ENCODE data around the gene KMT2E.

The KMT2E gene

DNA sequence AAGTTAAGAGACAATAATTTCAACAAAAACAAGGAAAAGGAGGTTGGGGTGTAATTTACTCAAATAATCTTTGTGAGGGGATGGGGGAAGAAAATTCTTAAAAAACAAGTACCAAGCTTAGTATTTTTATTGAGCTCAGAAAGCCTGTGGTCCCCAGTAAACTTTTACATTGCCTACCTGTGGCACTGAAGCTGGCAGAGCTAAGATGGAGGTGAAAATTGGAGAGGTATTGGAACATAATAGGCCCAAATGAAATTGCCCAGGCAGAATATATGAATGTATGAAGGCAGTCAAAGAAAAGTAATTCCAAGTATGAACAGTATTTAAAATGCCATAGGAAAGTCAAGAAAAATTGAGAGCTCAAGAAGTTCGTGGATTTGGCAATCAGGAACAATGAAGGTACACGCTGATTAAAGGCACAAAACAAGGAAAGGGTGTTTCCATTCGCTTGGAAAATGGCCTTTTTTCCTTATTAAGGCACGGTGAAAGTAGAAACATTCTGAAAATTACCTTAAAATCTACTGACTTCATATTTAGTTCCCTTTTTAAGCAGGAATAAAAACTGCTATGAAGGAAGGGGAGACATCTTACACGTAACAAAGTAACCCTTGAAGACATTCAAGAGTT, 3.4 kb upstream of the KMT2E start:
- DNase-seq (ENCODE audit: low read depth), result no peak
- TF ChIP-seq, protein P1, sequence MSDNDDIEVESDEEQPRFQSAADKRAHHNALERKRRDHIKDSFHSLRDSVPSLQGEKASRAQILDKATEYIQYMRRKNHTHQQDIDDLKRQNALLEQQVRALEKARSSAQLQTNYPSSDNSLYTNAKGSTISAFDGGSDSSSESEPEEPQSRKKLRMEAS (IDR thresholded peaks at IDR 0.05; ENCODE audit: low read depth, low read length), result no peak
- TF ChIP-seq CTCF (IDR thresholded peaks at IDR 0.05; ENCODE audit: low read depth, low read length) (no peak), MYC (IDR thresholded peaks at IDR 0.05; ENCODE audit: low read depth, low read length) (no peak), POLR2A (IDR thresholded peaks at IDR 0.05; ENCODE audit: extremely low read depth, insufficient read length) (no peak)
- H3K4me3 ChIP-seq (ENCODE audit: low read depth, low read length), result peak overlapping the region; percentile 72

DNA sequence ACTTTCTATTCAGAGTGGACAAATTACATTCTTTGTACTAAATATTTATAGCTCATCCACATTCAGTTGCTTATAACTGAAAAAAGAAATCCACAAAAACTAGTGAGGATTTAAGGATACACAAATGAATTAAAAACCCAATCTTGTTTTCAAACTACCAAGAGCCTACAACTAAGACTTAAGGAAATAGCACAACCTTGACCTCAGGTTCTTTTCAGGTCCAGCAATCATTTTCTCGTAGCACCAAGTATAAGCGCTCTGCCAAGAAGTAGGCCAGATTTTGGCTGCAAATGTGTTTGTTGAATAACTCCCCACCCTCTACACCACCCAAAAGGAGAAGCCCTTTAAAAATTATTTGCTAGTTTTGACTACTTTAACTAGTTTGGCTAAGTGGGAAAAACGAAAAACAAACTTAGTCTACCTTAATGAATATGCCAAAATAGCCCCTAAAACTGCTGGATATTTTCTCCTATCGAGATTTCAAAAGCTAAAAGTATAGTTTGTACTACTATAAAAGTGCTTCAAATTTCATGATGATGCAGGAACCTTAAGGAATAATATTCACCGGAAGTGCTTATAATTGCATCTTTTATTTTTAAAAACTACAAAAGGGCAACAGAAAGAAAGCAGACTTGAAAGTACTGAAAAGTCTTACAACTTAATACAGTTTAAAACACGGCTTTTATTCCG, 2.7 kb upstream of the KMT2E start:
- no peak for TF ChIP-seq MYC (IDR thresholded peaks at IDR 0.05; ENCODE audit: low read depth, low read length)
- TF ChIP-seq, protein P1 (IDR thresholded peaks at IDR 0.05; ENCODE audit: low read depth, low read length), result no peak
- TF ChIP-seq POLR2A (IDR thresholded peaks at IDR 0.05; ENCODE audit: extremely low read depth, insufficient read length), result no peak
- TF ChIP-seq CTCF (IDR thresholded peaks at IDR 0.05; ENCODE audit: low read depth, low read length), result no peak
- DNase-seq (ENCODE audit: low read depth), result peak; percentile 47
- H3K4me3 ChIP-seq (ENCODE audit: low read depth, low read length), result peak overlapping the region; percentile 72

DNA sequence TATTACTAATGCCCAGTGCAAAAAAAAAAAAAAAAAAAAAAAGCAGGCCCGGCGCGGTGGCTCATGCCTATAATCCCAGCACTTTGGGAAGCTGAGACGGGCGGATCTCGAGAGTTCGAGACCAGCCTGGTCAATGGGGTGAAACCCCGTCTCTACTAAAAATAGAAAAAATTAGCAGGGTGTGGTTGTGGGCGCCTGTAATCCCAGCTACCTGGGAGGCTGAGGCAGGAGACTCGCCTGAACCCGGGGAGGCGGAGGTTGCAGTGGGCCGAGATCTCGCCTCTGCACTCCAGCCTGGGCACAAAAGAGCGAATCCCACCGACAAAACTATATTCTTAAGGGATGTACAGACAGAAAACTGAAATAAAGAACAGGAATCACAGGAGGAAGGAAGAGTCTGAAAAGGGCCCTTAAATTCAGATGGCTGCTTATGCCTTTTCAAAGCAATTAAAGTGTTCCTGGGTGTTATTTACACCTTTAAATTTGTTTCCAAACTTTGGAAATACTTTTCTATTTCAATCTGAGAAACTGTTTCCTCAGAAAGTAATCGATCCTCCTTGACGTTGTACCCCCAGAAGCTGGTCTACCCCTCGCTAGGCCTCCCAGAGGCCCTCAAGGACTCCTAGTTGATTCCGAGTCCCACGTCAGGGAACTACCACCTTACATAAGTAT, 2.0 kb upstream of the KMT2E start:
- TF ChIP-seq POLR2A (IDR thresholded peaks at IDR 0.05; ENCODE audit: extremely low read depth, insufficient read length) (no peak), MYC (IDR thresholded peaks at IDR 0.05; ENCODE audit: low read depth, low read length) (no peak), CTCF (IDR thresholded peaks at IDR 0.05; ENCODE audit: low read depth, low read length) (no peak)
- TF ChIP-seq, protein P1 (IDR thresholded peaks at IDR 0.05; ENCODE audit: low read depth, low read length), result no peak
- H3K4me3 ChIP-seq (ENCODE audit: low read depth, low read length), result peak overlapping the region; percentile 72
- peak; percentile 38 for DNase-seq (ENCODE audit: low read depth)

GRCh38 chr7:105012503-105013220, 1.3 kb upstream of the KMT2E start:
- TF ChIP-seq POLR2A (IDR thresholded peaks at IDR 0.05; ENCODE audit: extremely low read depth, insufficient read length) (peak; percentile 92), CTCF (IDR thresholded peaks at IDR 0.05; ENCODE audit: low read depth, low read length) (no peak), MYC (IDR thresholded peaks at IDR 0.05; ENCODE audit: low read depth, low read length) (peak; percentile 92)
- TF ChIP-seq, protein P1 (IDR thresholded peaks at IDR 0.05; ENCODE audit: low read depth, low read length), result peak; percentile 82
- DNase-seq (ENCODE audit: low read depth), result peak; percentile 100
- peak overlapping the region; percentile 72 for H3K4me3 ChIP-seq (ENCODE audit: low read depth, low read length)

DNA sequence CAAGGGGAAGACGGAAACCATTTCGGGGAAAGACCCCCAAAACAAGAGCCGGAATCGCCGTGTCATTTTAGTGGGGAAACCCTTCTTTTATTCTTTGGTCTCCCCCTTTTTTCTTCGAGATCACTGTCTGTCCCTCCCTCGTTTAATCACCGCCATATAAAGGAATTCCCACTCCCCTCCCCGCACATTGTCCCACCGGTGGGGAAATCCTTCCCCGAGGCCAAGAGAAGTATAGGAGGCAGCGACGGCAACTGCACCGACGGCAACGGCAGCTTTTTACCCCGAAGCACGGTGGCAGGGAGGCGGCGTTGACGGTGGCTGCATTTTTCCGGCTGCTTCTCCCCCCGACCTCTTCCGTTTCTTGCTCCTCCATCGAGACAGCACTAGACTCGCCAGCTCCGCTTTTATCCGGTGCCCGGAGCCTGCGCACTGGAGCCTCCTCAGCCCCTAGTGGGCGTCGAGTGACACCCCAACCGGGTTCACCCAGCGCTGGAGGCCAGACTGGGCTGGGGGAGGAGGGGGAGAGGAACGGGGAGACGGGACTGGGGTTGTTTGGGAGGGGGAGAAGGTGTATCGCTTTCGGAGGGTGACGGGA, 687 bp upstream of the KMT2E start:
- H3K4me3 ChIP-seq (ENCODE audit: low read depth, low read length), result peak overlapping the region; percentile 72
- DNase-seq (ENCODE audit: low read depth), result peak; percentile 98
- TF ChIP-seq, protein P1 (IDR thresholded peaks at IDR 0.05; ENCODE audit: low read depth, low read length), result peak; percentile 51; the same call in 1 of the 2 replicates
- peak; percentile 76 for TF ChIP-seq POLR2A (IDR thresholded peaks at IDR 0.05; ENCODE audit: extremely low read depth, insufficient read length)
- TF ChIP-seq CTCF (IDR thresholded peaks at IDR 0.05; ENCODE audit: low read depth, low read length), result peak; percentile 60
- no peak; the same call in 1 of the 2 replicates for TF ChIP-seq MYC (IDR thresholded peaks at IDR 0.05; ENCODE audit: low read depth, low read length)

Measured in NB4 (cell line).